Activated CD4-positive, alpha-beta T cell treated with anti-CD3 and anti-CD28 coated beads, Interleukin-2, amount 50 U/mL, for 48 hours (primary cell): ENCODE results near the gene FGF10.

Experiments
- DNase-seq, 2 experiments: peaks; one replicate each; pipeline ENCODE4 v3.0.0-alpha.2; 2020

The FGF10 gene

DNA sequence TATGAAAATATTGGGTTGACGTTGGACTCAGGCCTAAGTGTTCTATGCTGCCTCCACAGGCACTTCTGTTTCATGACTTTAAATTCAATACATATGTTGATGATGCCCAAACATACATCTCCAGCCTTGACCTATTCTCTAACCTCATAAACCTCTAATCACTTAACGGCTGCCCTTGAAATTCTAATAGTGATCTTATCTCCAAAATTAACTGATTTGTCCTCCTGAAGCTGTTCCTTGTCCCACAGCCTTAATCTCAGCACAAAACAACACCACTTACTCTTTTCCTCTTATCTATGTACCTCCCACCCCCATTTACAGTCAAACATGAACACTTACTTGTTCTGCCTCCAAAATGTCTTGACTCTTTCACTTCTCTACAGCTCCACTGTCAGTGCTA, 43.3 kb downstream of the FGF10 start:
- DNase-seq = no peak

DNA sequence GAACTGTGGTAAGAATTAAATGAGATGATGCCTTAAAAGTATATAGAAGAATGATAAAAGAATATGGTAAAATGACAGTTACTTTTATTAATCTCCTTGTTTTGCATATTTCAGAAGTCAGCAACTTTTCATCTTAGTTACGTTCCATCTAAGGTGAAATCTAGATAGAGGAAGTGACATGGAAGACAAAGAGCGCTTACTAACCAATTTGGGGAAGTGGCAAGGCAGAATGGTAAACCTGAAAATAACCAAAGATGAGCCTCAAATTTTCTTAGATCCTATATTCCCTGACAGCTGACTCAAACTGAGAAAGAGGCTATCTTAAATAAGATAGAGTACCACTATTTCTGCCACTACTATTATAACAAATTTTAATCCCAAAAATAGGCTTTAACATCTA, 52.5 kb downstream of the FGF10 start:
- no peak for DNase-seq

DNA sequence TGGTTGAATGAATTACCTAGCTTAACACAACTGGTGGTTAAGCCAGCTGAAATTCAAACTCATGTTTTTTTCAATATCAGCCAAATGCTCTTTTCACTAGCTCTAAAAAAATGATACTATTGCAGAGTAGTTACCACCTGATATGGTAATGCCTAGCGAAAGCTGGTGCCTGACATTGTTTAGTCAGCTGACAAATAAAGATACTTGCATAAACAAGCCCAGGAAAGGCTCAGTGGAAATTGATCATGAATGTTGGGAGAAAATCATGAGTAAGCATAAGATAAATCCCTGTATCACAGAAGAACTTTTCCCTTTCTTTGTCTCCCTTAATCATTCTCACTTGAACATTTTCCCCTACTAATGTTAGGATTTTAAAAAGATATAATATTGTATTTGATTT, 54.6 kb downstream of the FGF10 start:
- DNase-seq = no peak

DNA sequence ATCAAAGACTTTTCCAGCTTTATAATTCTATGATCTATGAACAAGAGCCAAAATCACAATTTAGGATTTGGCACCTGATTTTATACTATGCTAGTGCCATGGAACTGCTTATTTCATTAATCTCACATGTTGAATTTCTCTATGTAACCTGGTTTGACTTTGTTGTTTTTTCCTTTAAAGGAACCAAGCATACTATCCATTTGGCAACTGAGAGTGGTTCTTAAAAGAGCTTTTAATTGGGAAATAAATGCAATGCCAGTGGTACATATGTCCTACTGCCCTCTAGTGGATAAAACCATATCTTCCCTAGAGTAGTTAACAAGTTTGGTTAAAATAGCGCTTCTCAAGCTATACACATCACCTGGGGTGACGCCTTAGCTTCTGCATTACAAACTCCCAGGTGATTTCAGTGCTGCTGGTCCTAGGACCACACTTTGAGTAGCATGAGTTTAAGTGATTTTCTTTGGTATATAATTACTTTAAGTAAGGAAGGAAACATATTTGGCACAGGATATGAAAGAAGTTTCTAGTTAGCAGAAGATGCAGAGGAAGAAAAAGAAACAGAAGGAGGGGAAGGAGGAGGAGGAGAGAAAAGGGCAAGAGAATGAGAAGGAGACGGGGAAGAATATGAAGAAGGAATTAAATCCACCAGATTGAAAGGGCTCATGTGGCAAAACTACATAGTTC, 56.8 kb downstream of the FGF10 start:
- DNase-seq = no peak

DNA sequence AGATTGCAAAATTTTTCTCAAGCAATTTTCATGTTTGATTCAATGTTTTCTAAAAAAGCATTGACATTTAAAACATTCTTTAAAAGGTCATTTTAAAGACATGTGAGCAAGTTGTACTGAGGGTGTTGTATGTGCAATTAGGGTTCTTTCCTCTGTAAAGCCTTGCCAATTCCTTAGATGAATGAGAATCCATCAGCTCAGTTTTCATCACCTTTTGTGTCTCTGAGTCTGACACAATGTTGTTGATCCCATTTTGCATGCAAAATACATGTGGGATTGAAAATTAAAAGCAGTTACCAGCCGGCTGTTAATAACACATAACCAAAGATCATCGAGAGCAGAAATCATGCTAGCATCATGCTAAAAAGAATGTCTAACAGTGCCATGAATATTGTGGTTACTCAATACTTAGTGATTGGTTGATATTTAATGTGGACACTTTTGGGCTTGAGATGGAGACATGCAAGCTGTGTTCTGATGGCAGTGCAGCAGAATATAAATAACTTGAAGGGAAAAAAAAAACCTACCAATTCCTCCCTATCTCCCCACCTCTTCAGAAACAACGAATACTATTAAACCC, 57.7 kb downstream of the FGF10 start:
- DNase-seq = no peak

DNA sequence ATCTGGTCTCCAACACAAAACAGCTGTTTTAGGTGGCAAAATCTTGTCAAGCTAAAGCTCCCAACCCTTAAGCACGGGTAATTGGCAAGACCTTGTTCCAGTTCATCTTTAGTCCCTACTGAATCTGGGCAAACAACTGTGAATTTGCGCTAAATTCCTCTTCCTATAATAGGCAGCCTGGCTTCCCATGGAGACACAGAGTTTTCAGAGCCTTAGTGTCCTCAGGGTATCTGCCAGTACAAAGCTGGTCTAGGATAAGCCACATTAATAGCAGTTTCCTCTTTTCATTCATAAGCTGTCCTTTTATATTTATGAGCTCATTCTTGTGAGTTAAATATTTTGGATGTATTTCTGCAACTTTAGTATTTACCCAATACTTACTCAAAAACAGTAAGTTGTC, 59.5 kb downstream of the FGF10 start:
- no peak for DNase-seq

DNA sequence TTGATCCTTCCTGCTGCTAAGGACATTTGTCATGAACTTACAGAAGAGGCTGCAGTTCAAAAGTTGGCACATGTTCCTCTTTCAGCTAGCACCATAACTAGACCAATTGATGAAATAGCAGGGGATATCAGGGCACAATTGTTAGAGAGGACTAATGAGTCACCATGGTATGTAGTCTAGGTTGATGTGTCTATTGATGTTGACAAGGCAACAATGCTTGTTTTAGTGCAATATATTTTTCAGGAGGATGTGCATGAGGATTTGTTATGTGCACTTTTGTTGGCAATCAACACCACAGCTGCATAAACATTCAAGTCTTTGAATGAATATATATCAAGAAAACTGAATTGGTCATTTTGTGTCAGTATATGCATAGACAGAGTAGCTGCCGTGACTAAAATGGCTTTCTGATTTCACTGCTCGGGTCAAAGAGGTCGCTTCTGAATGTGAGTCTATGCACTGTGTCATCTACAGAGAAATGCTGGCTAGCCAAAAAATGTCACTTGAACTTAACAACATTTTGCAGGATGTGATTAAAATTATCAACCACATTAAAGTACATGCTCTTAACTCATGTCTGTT, 68.0 kb downstream of the FGF10 start:
- no peak for DNase-seq

DNA sequence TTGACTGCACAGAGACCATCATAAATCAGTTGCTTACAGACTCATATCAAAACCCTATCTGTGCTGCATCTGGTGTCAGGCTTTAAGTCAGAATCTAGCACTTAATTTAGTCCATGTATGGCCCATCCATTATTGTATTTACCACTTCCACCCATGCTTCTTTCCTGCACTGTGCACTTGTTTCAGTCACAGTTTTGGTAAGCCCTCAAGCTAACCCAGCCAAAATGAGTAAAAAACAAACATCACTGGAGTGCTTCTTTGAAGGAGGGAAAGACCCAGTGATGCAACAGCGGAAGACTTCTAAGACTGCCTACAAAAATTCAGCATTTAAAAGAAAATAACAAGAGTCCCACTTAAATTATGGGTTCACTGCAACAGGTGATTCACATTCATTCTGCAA, 69.0 kb downstream of the FGF10 start:
- DNase-seq = no peak

DNA sequence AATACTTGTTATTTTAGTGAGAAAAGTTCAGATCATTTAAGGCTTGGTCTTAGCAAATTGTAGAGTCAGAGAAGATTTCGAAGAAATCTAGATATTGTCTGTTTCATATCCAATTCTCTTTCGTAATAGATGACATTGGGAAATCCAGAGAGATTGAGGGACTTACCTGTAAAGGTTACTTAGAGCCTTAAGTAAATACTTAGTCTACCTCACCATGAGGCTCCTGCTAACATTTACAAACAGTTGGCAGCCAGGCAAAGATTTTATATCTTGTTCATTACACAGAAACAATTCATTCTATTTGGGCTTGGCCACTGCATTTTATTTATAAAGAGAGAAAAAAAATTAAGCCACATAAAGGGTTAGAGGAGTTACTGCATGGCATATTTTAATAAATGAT, 70.3 kb downstream of the FGF10 start:
- DNase-seq = no peak

DNA sequence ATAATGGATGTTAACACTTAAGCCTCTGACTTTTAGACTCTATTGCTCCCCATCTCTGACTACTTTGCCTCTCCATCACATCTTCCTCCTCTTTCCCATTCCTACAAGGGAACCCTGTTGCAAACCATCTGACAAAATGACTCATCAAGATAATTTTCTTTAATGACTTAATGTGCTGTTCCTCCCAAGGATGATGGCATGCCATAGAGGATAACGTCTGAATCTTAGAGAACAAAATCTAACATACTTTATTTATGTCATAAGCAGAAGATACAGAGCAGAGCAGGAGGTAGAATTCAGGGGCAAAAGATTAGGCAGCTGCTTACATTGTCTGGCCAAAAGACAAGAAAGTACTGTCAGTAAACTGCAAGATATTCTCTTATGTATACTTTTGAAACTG, 76.8 kb downstream of the FGF10 start:
- no peak for DNase-seq

DNA sequence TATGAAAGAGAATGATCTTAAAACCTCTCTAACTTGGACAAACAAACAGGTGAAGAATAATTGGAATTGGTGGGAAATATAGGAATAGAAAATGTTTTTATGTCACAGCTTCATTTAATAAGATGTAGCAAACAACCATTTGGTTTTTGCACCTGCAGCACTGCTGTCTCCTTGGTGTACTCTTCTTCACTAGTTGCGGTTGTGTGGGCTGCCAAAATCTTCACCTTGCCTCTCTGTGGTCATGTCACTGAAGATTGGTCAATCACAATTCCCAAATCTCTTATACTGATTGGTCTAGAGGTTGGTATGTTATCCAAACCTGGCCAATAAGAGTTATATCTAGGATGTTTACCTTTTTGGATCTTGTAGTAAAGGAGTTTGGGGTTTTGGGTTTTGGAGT, 88.7 kb downstream of the FGF10 start:
- DNase-seq = no peak

DNA sequence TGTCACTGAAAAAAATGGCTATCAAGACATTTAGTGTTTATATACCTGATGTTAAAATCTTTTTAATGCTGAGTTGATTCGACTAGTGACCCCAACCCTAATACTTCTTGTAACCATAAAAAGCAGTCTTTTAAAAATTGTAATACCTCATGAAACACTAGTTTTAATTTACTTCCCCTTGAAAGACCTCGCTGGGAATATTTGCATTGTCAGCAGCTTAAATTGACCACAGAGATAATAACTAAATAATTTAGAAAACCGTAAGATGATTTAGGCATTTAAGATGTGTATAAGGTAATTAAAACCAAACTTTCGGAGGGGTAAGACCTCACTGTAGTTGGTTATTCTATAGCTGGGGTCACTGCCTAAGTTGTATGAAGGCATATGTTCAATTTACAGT, 89.8 kb downstream of the FGF10 start:
- DNase-seq = no peak

DNA sequence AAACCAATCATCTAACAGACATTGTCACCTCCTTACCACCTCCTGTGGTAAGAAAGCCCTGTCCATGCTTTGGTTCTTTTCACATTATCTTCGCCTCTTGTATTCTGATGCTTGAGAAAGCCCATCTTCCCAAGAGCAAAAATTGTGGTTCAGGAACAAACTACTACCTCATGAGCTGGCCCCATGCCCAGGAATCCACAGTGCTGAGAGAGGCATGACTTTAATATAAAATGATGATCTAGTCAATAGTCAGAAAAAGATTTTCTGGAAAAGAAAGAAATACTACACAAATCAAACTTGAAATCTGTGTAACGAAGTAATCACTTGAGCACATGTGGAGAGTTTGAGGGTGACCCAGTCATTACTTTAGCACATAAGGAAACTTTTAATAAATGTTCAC, 94.7 kb downstream of the FGF10 start:
- DNase-seq = no peak

DNA sequence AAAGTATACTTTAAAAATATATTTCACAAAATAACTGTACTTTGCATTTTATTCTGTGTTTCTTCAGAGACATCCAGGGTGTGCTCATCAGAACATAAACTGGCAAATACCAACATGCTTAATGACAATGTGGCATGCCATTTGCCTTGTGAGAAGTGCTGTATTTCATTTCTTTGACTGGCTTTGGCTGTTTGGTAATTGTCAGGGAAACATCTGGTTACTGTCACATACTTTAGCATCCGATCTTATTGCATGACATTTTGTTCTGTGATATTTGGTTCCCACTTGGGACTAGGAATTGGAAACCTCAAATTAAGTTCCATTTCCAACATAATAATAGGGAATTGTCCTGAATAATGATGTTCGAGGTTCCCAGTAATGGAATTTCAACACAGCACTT, 96.5 kb downstream of the FGF10 start:
- DNase-seq = no peak

DNA sequence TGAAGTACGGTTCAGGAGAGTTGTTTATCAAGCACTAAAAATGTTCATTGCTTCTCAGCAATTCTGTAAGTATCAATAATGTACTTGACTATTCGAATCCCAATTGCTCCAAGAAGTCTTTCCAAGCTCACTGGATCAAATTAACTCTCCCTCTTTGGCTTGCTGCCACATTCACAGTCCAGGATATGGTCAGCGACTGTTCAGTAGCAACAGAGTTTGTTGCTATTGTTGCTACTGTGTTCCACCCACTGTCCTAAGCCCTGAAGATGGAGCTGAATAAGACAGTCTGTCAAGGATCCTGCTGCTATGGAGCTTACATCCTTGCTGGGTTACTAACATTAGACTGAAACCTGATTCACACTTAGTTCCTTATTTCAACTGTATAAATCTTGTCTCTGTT, 110.8 kb downstream of the FGF10 start:
- no peak for DNase-seq

DNA sequence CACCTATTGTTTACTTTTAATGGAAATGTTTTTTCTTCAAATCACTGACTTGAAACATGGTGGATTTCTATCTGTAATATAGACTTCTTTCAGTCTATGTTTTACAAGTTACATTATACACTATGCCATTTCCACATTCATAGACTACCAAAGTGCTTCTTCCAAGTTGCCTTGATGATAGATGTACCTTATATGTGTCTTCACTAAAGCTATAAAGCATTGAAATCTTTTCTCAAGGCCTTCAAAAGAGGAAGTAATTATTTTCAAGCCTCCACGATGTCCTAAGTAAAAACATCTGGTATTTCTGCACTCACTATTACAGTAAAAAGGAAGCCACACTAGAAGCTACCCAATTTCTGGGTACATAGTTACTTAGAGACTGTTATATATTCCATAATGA, 113.3 kb downstream of the FGF10 start:
- no peak for DNase-seq

DNA sequence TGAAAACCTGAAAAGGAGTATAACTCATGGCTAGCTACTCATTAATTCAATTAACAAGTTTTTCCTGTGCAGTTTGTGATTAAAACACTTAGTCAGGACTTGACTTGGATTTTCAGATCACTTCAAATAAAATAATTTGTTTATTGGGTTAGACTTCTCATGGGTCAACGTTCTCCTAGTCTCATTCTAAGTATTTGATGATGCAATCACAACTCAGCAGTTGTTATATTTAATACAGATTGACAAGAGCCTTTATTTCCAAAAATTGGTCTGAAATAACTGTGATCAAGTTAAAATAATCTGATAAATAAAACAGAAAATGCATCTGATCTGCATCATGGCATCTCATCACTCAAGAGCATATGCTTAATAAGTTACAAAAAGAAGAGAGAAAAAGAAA, 113.9 kb downstream of the FGF10 start:
- DNase-seq = no peak

DNA sequence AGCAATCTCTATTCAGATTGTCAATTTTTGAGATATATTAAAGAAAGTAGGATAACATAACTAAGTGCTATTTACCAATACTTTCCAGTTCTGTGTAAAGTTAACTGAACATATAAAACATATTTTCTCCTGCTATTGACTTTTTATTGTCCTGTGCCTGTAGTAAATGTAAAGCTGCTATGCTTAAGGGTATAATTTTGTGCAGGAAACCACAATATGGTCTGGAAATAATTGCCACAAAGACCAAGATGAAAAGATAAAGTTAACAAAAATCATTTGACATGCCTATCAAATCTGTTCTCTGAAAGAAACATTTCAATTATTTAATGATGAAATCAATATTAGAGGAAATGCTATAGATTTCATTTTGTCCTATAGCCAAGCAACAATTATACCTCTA, 121.3 kb downstream of the FGF10 start:
- no peak for DNase-seq

DNA sequence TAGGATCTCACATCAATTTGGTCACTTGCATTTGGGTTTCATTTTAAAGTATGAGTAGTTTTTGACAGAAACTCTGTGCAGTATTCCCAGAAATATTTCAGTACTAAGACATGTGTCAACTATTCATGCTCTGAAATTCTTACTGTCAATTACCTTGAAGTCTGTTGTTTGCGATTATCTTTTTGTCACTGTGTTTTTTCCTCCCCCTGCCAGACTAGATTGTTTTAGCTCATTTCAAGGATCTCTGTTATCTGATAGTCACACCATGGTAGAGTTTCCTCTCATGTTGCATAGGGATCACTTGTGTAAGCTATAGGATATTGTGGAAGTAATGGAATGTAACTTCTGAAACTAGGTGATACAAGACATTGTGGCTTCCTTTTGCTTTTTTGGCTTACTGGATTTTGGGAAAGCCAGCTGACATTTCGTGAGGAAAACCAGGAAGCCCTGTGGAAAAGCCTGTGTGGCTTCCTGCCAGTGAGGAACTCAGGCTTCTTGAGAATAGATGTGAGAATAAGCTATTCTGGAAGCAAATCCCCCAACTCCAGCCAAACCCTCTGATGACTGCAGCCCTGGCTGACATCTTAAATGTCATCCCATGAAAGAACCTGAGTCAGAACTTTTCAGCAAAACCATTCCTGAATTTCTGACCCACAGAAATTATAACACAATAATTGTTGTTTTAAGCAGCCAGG, 122.2 kb downstream of the FGF10 start:
- DNase-seq = no peak

DNA sequence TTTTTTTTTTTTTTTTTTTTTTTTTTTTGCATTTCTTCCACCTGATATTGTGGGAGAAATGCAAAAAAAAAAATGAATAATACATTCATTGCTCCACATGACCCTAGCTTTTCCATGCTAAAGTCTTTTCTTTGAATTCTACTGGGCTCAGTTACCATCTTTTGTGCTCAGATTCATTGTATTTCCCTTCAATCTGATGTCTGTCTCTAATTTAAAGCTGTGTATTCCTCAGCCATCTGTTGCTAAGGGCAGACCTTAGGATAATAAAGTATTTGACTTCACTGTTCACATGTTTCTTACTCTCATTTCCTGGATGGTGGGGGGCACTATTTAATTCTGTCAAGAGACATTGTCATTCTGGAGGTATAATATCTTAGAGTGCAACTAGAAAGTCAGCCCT, 123.5 kb downstream of the FGF10 start:
- DNase-seq = no peak

DNA sequence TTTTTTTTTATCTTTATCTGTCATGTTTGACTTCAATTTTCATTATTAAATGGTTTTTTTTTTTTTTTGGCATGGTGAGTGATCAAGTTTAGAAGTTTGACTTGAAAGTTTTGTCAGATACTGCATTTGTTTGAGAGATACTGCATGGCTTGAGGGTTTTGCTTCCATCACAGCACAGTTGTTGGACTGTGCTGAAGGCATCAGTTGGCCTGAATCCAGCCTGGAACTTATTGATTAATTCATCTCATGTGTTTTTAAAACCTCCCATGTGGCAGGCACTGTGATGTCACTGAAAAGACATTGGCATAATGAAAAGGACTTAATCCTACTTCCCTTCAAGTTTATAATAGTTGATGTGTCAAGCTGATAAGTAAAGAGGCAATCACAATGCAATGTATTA, 128.4 kb downstream of the FGF10 start:
- no peak for DNase-seq

DNA sequence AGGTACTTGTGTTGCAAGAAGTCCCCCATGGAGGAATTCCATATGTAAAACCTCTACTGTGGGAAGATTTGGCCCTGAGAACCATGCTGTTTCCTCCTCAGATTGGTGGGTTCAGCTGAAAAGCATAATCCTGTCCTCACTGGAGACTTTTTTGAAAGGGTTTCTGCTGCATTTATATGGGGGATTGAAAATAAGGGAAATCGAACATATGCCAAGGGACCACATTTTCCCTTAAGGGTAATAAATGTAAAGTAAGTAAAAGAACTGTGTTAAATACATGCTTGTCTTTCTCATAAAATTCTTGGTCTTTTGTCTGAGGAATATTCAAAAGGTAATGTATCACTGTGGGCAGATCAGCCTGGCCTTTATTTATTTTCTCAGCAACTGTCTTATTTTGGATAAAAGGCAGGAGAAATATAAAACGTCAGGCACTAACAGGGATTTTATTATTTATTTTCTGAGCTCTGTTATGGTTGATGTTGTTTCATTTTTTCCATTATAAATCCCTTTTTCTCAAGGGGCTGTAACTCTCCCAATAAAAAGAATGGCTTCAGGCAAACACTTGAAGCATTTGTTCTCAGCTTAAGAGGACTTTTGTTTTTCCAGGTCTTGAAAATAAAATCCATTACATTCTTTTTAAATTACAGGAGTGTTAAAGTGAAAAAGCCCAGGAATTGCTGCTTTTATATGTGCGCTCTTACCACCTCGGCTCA, 131.4 kb downstream of the FGF10 start:
- no peak for DNase-seq

DNA sequence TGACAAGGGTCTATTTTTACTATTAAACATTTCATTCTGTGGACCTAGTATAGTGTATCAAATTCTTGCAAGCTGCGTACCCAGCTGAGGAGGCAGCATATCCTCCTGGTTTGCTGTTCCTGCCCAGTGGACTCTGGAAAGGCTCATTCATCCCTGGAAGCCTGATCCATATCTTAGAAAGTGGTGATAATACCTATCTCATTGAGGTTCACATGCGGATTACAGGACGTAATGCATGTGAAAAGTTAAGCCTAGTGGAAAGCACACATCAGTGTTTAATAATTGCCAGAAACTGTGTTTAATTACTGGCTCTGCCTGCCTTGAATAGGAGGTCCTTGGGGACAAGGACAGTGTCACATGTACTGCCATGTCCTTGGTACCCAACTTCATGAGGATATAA, 132.0 kb downstream of the FGF10 start:
- no peak for DNase-seq
